Endothelial cell of umbilical vein (primary cell): ENCODE measurements around the gene CHADL. TPM values are rescaled to one million over a fixed set of nuclear protein-coding genes. Genes with fewer than 3 reads are reported as not detected.

ENCODE experiments used
- BruUV-seq: library from RNA; stranded (reverse); fragments of 400-500 nt; replicated peaks from 2 replicates; lab custom pipeline; 2021; lab: Mats Ljungman, UMichigan
- CTCF ChIA-PET: fragments of 300-600, 350-600 bp; sonication (Branson Sonifier 250); formaldehyde crosslinking; loops from one replicate; lab custom pipeline; 2021; ENCODE audit warnings: antibody characterized with exemption, inconsistent platforms; lab: Charles Lee
- POLR2A ChIA-PET: fragments of 300-600, 350-600 bp; sonication (Branson Sonifier 250); formaldehyde crosslinking; loops from one replicate; lab custom pipeline; 2021; ENCODE audit warnings: antibody characterized with exemption, inconsistent platforms; lab: Charles Lee
- DNase-seq: peaks from one replicate; pipeline ENCODE4 v3.0.0-alpha.2; 2011; ENCODE audit warnings: low read depth, low spot score
- FAIRE-seq: peaks from 2 replicates; lab custom pipeline; 2011; peaks lifted over from hg19 to GRCh38; lab: Jason Lieb, UNC
- H2AFZ ChIP-seq: 2 replicates; pipeline ENCODE4 v1.6.0; 2012; ENCODE audit warnings: low read depth, low read length, control low read depth, inconsistent platforms
- H3K27ac ChIP-seq: 2 replicates; pipeline ENCODE4 v1.5.1; 2011; ENCODE audit warnings: low read depth, mild to moderate bottlenecking, control low read depth, low read length, moderate library complexity; ENCODE audit not compliant: insufficient read depth
- H3K27me3 ChIP-seq, 2 experiments: 2 replicates each; pipeline versions ENCODE4 v1.6.0 to v1.6.1; 2011; ENCODE audit warnings: low read length in 2 of 2, mixed read lengths in 1 of 2; ENCODE audit not compliant: control insufficient read depth in 2 of 2, insufficient read depth in 2 of 2
- H3K36me3 ChIP-seq, 2 experiments: 2 replicates in 1 of 2; 3 replicates in 1 of 2; pipeline ENCODE4 v1.5.1; 2011; ENCODE audit warnings: low read length in 2 of 2, mild to moderate bottlenecking in 1 of 2, moderate library complexity in 1 of 2; ENCODE audit not compliant: control insufficient read depth in 2 of 2, insufficient read depth in 2 of 2; ENCODE audit errors: extremely low read depth in 1 of 2
- H3K4me1 ChIP-seq: 3 replicates; pipeline ENCODE4 v1.5.1; 2011; ENCODE audit warnings: mild to moderate bottlenecking, low read length; ENCODE audit not compliant: control insufficient read depth, insufficient read depth; ENCODE audit errors: extremely low read depth
- H3K4me2 ChIP-seq: 2 replicates; pipeline ENCODE4 v1.6.1; 2011; ENCODE audit warnings: low read length, control low read depth, mixed read lengths; ENCODE audit not compliant: insufficient read depth
- H3K4me3 ChIP-seq, 3 experiments: fragments of 200-600 bp in 1 of 3; sonication (generic), shearing (Covaris generic) in 1 of 3; replicated peaks in 1 of 3; 2 replicates each; pipeline ENCODE4 v1.5.1; 2011 to 2016; ENCODE audit warnings: control low read depth in 3 of 3, low read length in 3 of 3, mild to moderate bottlenecking in 2 of 3, inconsistent platforms in 1 of 3, low read depth in 1 of 3, moderate library complexity in 1 of 3; ENCODE audit not compliant: insufficient read depth in 1 of 3
- H3K79me2 ChIP-seq: 2 replicates; pipeline ENCODE4 v1.6.0; 2012; ENCODE audit warnings: low read length, inconsistent platforms; ENCODE audit not compliant: control insufficient read depth, insufficient read depth
- H3K9ac ChIP-seq: replicated peaks from 2 replicates; pipeline ENCODE3; 2011; ENCODE audit warnings: low read length, control low read depth; ENCODE audit not compliant: insufficient read depth; ENCODE audit errors: extremely low read depth
- H3K9me1 ChIP-seq: replicated peaks from 3 replicates; pipeline ENCODE4 v1.6.0; 2011; ENCODE audit warnings: mild to moderate bottlenecking, low read length; ENCODE audit not compliant: control insufficient read depth, insufficient read depth; ENCODE audit errors: extremely low read depth
- H3K9me3 ChIP-seq: replicated peaks from 2 replicates; pipeline ENCODE4 v1.5.1; 2012; ENCODE audit warnings: low read length, inconsistent platforms; ENCODE audit not compliant: control insufficient read depth, insufficient read depth
- H4K20me1 ChIP-seq: replicated peaks from 2 replicates; pipeline ENCODE3; 2011; ENCODE audit warnings: mild to moderate bottlenecking, low read length; ENCODE audit not compliant: control insufficient read depth, insufficient read depth; ENCODE audit errors: extremely low read depth
- CTCF ChIP-seq, 2 donors: IDR thresholded peaks; 1 replicate in 1 of 2; 2 replicates in 1 of 2; pipeline ENCODE4 v1.5.1; 2011; ENCODE audit warnings: low read length in 2 of 2, mild to moderate bottlenecking in 2 of 2, moderate library complexity in 2 of 2, control low read depth in 1 of 2, inconsistent platforms in 1 of 2, low read depth in 1 of 2; ENCODE audit not compliant: insufficient read depth in 1 of 2; ENCODE audit errors: extremely low read depth in 1 of 2
- EZH2 ChIP-seq: IDR thresholded peaks from 2 replicates; pipeline ENCODE4 v1.6.1; 2012; ENCODE audit warnings: borderline replicate concordance, low read depth, mild to moderate bottlenecking, moderate library complexity, low read length, inconsistent platforms; ENCODE audit not compliant: severe bottlenecking
- FOS ChIP-seq: IDR thresholded peaks from 2 replicates; pipeline ENCODE4 v1.6.1; 2011; ENCODE audit warnings: mild to moderate bottlenecking, low read length, moderate library complexity, borderline replicate concordance; ENCODE audit not compliant: insufficient read depth
- GATA2 ChIP-seq: IDR thresholded peaks from 2 replicates; pipeline ENCODE4 v1.7.0; 2011; ENCODE audit warnings: low read depth, mild to moderate bottlenecking, moderate library complexity, mixed read lengths, low read length; ENCODE audit not compliant: insufficient read length, insufficient read depth
- JUN ChIP-seq: IDR thresholded peaks from 2 replicates; pipeline ENCODE4 v1.6.1; 2011; ENCODE audit warnings: borderline replicate concordance, low read depth; ENCODE audit not compliant: insufficient read length, insufficient read depth
- MAX ChIP-seq: IDR thresholded peaks from 2 replicates; pipeline ENCODE4 v1.6.1; 2011; ENCODE audit not compliant: insufficient read depth, insufficient read length
- MYC ChIP-seq: IDR thresholded peaks from one replicate; pipeline ENCODE4 v1.6.1; 2011; ENCODE audit warnings: mild to moderate bottlenecking, low read depth, low read length
- POLR2A ChIP-seq: IDR thresholded peaks from 2 replicates; pipeline ENCODE4 v1.6.1; 2012; ENCODE audit warnings: low read depth, mild to moderate bottlenecking, control low read depth, low read length
- POLR2AphosphoS5 ChIP-seq: IDR thresholded peaks from 2 replicates; pipeline ENCODE4 v1.6.1; 2012; ENCODE audit warnings: low read depth, mild to moderate bottlenecking, control low read depth, low read length, moderate library complexity; ENCODE audit not compliant: insufficient read depth
- dilution Hi-C: fragments of 300-500 bp; cut with MboI; formaldehyde crosslinking; loops from one replicate; pipeline ENCODE4 v1.15.0; 2019; ENCODE audit warnings: low sequenced_read_pairs; ENCODE audit not compliant: extremely low pct_ligation_motif_present
- intact Hi-C: fragments of 100-400 bp; cut with micrococcal nuclease; formaldehyde crosslinking; loops from one replicate; pipeline ENCODE4 v1.10.0; 2022
- polyA plus RNA-seq, 4 experiments: library from polyadenylated mRNA; depleted of rRNA in 3 of 4; stranded (reverse) in 3 of 4; unstranded in 1 of 4; fragments of >200 nt; gene quantifications; 2 replicates each; pipeline versions ENCODE4 v1.2.1 to v1.2.3, GENCODE V29; 2011 to 2012; ENCODE audit warnings: missing spikeins in 1 of 4
- total RNA-seq: library from RNA; stranded (reverse); gene quantifications from 2 replicates; pipeline ENCODE4 v1.2.3, GENCODE V29; 2021

The CHADL gene
- total and polyA plus RNA-seq, 2 donors (not counting 3 experiments of a cell fraction or from before 2014, with no cell fraction given) = 0.69 to 1.1 TPM

GRCh38 chr22:41204066-41204465 lies 36.7 kb downstream of the CHADL start:
- dilution Hi-C loops = no loop called here

More at GRCh38 chr22:41204066-41204465, 36.7 kb downstream of the CHADL start:
- ChIA-PET CTCF (no interaction called here), POLR2A (no interaction called here)
- H3K79me2 ChIP-seq = peaks cover 14% of the 10 kb centered on the region
- no peak for FAIRE-seq
- intact Hi-C loops = no loop called here
- H3K4me1 ChIP-seq = peaks cover 6% of the 10 kb centered on the region
- no TSS peak for BruUV-seq
- H3K36me3 ChIP-seq = no peaks in the 10 kb centered on the region
- H4K20me1 ChIP-seq = no peaks in the 10 kb centered on the region
- H3K4me2 ChIP-seq = no peak overlapping the region
- H3K27ac ChIP-seq = no peak overlapping the region
- no peak overlapping the region for H3K4me3 ChIP-seq
- H3K9me1 ChIP-seq = no peaks in the 10 kb centered on the region
- no peak overlapping the region for H2AFZ ChIP-seq
- no peaks in the 10 kb centered on the region for H3K27me3 ChIP-seq
- no peak for TF ChIP-seq MAX
- TF ChIP-seq POLR2AphosphoS5 = no peak
- TF ChIP-seq MYC = no peak
- no peak for TF ChIP-seq FOS
- no peak for TF ChIP-seq GATA2
- TF ChIP-seq CTCF (IDR thresholded peaks at IDR 0.05; ENCODE audit: extremely low read depth in 1 of 2, insufficient read depth in 1 of 2, low read depth in 1 of 2, low read length in 2 of 2) = no peak
- no peak for TF ChIP-seq POLR2A
- no peak for TF ChIP-seq JUN
- no peak for TF ChIP-seq EZH2
- DNase-seq = no peak
- no peak overlapping the region for H3K9ac ChIP-seq
- no peaks in the 10 kb centered on the region for H3K9me3 ChIP-seq
